Mammary epithelial cell (primary cell): ENCODE data around the gene ROCK1.

Experiments used
- CTCF ChIP-seq, 2 donors: IDR thresholded peaks in 1 of 2; conservative IDR thresholded peaks in 1 of 2; 2 replicates each; pipeline ENCODE4 v1.5.1; 2011 to 2012; ENCODE audit warnings: inconsistent platforms in 2 of 2, low read length in 2 of 2, mild to moderate bottlenecking in 2 of 2, control low read depth in 1 of 2, low read depth in 1 of 2; ENCODE audit not compliant: insufficient read depth in 1 of 2; ENCODE audit errors: extremely low read depth in 1 of 2
- EZH2 ChIP-seq: IDR thresholded peaks from 2 replicates; pipeline ENCODE4 v1.6.1; 2012; ENCODE audit warnings: low read length, inconsistent platforms, borderline replicate concordance

DNA sequence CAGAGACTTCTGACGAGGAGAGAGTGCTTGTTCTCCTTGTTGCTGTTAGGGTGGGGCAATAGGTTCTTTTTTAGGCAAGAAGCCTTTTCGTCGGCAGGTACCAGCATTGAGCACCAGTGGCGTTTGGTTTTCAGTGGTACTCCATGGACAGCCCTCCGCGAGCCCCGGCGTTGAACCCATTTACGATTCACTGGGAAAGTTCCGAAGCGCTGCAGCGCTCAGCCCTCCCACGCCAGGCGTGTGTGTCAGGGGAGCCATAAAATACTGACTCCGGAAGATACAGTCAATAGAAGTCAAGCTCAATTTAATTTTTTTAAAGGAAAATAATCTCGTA is 494 bp upstream of the ROCK1 start:
- TF ChIP-seq CTCF (conservative IDR thresholded peaks at IDR 0.05 in 1 of 2, IDR thresholded peaks at IDR 0.05 in 1 of 2; ENCODE audit: extremely low read depth in 1 of 2, insufficient read depth in 1 of 2, low read depth in 1 of 2, low read length in 2 of 2) (peak in 1 of 2 donors; percentile 4), EZH2 (no peak)
